ENCODE measurements around the gene MEPCE.
A peak's percentile ranks its signal among the peaks of the same experiment; 100 is the strongest.

The MEPCE gene

GRCh38 chr7:100433276-100433591, 3.6 kb downstream of the MEPCE start:
- no peak for DNase-seq (ENCODE audit: extremely low read depth, insufficient read length)
- H3K36me3 ChIP-seq (ENCODE audit: control insufficient read depth, insufficient read depth, low read length), result peaks cover 18% of the 10 kb centered on the region
- H3K27me3 ChIP-seq (replicated peaks; ENCODE audit: control insufficient read depth, insufficient read depth, low read length), result no peaks in the 10 kb centered on the region
- no peak overlapping the region for H3K4me3 ChIP-seq (replicated peaks; ENCODE audit: low read depth, low read length)
- TF ChIP-seq CTCF (IDR thresholded peaks at IDR 0.05; ENCODE audit: insufficient read depth, low read length, poor library complexity, severe bottlenecking), result no peak

GRCh38 chr7:100433592-100434296, 4.1 kb downstream of the MEPCE start:
- TF ChIP-seq CTCF (IDR thresholded peaks at IDR 0.05; ENCODE audit: insufficient read depth, low read length, poor library complexity, severe bottlenecking), result no peak
- H3K4me3 ChIP-seq (replicated peaks; ENCODE audit: low read depth, low read length), result no peak overlapping the region; the same call in 1 of the 2 replicates
- H3K36me3 ChIP-seq (ENCODE audit: control insufficient read depth, insufficient read depth, low read length), result peaks cover 18% of the 10 kb centered on the region
- no peaks in the 10 kb centered on the region for H3K27me3 ChIP-seq (replicated peaks; ENCODE audit: control insufficient read depth, insufficient read depth, low read length)
- DNase-seq (ENCODE audit: extremely low read depth, insufficient read length), result no peak

- TF ChIP-seq CTCF (IDR thresholded peaks at IDR 0.05; ENCODE audit: insufficient read depth, low read length, poor library complexity, severe bottlenecking), result no peak
- Histone ChIP-seq H3K4me3 (replicated peaks; ENCODE audit: low read depth, low read length) (peak overlapping the region; percentile 92), H3K27me3 (replicated peaks; ENCODE audit: control insufficient read depth, insufficient read depth, low read length) (no peaks in the 10 kb centered on the region), H3K36me3 (ENCODE audit: control insufficient read depth, insufficient read depth, low read length) (peaks cover 18% of the 10 kb centered on the region)
- DNase-seq (ENCODE audit: extremely low read depth, insufficient read length), result no peak
Observed at GRCh38 chr7:100434297-100435144, 4.9 kb downstream of the MEPCE start.

- peak; percentile 68 for DNase-seq (ENCODE audit: extremely low read depth, insufficient read length)
- peak overlapping the region; percentile 92 for H3K4me3 ChIP-seq (replicated peaks; ENCODE audit: low read depth, low read length)
- H3K27me3 ChIP-seq (replicated peaks; ENCODE audit: control insufficient read depth, insufficient read depth, low read length), result no peaks in the 10 kb centered on the region
- TF ChIP-seq CTCF (IDR thresholded peaks at IDR 0.05; ENCODE audit: insufficient read depth, low read length, poor library complexity, severe bottlenecking), result no peak
- peaks cover 18% of the 10 kb centered on the region for H3K36me3 ChIP-seq (ENCODE audit: control insufficient read depth, insufficient read depth, low read length)
Observed at GRCh38 chr7:100435401-100436304, 6.0 kb downstream of the MEPCE start.

GRCh38 chr7:100437150-100438100, 7.8 kb downstream of the MEPCE start:
- Histone ChIP-seq H3K36me3 (ENCODE audit: control insufficient read depth, insufficient read depth, low read length) (peaks cover 13% of the 10 kb centered on the region), H3K27me3 (replicated peaks; ENCODE audit: control insufficient read depth, insufficient read depth, low read length) (no peaks in the 10 kb centered on the region), H3K4me3 (replicated peaks; ENCODE audit: low read depth, low read length) (no peak overlapping the region; the same call in 1 of the 2 replicates)
- TF ChIP-seq CTCF (IDR thresholded peaks at IDR 0.05; ENCODE audit: insufficient read depth, low read length, poor library complexity, severe bottlenecking), result no peak
- no peak for DNase-seq (ENCODE audit: extremely low read depth, insufficient read length)

Measured in GM06990 (cell line).